Activated CD8-positive, alpha-beta memory T cell treated with anti-CD3 and anti-CD28 coated beads for 24 hours (primary cell): ENCODE data around the gene NFIA.
"Not testable (repeated sequence)": the region's sequence is repeated elsewhere in the genome, so short reads cannot be mapped to it uniquely, and the experiment has no call there.

Experiments
- DNase-seq: peaks from one replicate; pipeline ENCODE4 v3.0.0-alpha.2; 2020

The NFIA gene

DNA sequence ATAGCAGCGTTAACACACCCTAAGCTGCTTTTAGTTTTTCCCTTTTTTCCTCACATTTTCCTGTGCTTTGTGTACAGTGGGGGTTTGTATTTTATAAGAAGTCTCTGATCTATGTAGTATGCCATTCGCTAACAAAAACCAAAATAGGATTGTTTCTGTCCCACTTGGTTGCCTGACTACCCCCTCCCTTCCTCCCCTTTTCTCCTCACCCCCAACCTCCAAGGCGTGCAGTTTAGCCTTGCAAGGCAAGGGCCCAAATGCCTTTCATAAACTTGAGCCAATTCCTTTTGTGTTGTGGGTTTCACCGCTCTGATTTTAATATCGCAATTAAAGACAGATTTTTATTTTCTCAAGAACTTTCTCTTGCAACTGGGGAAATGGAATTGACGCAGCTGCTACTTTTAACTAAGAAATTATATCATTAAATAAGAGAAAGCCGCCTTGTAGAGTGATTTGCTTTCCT lies 365.6 kb downstream of the NFIA start:
- no peak for DNase-seq

DNA sequence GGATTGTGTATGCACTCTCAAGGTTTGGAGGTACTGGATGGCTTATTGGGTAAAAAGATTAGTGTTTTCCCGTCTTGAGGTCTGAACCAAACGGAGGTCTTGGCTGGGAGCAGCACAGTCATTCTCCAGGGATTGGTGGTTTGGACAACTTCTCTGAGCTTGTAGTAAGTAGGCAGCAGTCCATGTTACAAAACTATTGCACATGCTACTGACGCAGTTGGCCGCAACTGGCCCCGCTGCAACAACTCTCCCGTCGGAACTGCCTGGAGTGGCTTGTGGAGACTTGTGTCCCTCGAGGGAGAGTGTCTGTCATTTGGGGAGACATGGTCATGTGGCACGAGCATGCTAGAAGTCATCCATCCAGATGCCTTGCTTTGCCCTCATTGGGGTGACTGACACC lies 366.6 kb downstream of the NFIA start:
- DNase-seq: no peak

DNA sequence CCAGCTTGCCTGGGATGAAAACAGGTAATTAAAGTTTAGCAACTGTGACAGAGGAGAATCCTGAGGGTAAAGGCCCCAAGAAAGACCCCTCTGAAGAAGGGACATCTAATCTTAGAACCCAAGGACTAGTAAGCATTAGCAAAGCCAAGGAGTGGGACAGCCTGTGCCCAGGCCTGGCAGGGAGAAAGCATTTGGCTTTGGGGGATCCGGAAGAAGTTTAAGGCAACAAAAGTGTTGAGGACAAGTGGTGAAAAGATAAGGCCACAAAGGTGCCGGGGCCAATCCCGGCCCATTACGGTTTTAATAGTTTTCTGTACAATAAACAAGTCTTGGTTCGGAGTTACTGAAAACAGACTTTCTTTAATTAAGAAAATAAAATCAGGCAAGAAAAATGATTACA lies 367.0 kb downstream of the NFIA start:
- DNase-seq: no peak

DNA sequence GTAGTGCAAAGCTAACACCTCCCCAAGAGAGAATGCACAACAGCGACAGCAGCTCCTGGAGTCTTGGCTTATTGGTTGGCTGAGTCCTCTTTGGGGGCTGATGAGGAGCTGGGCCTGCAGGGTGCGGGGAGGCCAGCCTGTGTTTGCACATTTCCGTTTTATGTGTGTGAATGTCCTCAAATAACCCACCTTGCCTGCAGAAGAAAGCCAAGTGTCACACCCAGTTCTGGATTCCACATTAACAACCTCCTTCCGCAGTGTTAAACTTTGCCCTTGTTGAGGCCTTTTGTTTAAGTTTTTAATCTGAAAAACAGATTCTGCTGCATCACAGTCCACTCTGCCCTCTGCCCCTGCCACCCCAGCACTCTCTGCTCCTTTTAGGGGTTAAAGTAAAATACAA lies 368.1 kb downstream of the NFIA start:
- no peak for DNase-seq

DNA sequence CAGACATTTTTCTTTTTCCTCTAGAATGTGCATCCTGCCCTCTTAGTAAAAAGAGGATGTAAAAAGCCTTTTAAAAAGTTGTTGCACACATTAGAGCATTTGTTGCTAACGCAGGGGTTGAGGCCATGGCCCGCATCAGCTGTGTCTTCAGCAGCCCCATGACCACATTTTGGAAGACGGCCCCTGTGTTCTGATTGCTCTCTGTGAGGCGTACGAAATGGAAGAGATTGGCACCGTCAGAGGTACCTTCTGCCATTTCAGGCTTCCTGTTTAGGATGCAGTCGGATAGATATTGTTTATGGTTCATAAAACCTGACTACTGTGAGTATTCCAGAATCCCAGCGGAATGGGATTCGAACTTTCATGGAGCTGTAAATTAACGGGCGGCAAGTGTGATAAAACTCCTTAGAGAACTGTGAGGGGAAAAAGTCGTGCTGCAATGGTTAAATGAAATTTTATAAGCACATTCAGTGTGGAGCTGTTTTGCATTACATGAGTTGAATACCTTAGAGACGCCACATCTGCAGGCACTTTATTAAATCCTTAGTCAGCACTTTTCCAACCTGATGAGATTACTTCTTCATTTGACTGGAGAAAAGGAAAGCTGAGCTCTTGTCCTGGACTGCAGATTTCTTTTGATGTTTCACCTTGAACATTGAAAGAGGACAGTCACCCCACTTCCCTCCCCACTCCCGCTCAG lies 368.7 kb downstream of the NFIA start:
- no peak for DNase-seq

DNA sequence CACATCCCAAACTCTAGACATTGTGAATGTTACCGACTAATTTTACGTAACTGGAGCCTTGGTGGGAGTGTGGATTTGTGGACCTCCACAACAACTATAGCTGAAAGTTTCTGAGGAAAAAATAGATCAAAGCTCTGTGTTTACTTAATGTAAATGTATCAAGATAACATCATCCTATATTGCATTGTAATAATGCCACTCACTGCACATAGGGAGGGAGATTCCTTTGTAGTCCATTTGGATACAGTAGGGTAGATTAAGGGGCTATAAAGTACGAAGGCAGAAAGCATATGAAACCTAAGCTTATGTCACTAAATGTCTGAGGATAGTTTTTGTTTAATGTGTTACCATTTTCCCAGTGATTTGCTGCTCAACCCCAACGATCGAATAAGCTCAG lies 369.2 kb downstream of the NFIA start:
- no peak for DNase-seq

DNA sequence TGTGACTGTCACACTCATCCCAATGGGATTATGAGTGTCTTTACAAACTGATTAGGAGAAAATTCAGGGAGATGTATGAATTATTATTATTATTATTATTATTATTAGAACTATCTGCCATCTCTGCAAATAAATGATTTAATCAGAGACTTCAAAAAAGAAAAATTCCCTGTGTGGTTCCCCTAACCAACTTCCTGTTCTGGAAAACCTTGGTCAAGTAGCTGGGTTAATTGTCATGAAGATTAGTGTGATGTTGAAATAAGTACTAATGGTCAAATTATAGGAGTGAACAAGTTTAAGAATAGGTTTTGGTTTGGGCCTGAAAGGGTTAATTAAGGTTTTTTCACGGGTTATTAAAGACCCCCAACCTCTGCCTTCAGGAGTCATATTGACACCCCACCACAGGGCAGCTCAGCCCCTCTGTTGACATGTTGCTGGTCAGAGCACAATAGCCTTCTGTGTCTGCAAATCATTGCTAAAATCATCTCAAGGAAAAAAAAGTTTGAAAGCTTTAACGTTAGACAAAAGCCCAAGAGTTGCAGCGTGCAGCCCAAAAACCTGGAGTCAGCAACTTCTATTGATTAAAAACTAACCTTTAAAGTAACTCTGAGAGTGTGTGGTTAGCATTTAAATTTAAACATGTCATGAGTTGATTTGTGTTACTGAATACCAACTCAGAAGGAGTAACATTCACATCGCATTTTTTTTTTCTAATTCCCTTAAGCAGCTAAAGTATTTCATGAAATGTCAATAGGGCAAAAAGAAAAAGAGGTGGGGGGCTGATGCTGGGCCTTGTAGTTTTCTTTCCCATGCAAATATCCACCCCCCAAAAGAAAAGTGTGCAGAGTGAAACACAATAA lies 370.0 kb downstream of the NFIA start:
- no peak for DNase-seq

DNA sequence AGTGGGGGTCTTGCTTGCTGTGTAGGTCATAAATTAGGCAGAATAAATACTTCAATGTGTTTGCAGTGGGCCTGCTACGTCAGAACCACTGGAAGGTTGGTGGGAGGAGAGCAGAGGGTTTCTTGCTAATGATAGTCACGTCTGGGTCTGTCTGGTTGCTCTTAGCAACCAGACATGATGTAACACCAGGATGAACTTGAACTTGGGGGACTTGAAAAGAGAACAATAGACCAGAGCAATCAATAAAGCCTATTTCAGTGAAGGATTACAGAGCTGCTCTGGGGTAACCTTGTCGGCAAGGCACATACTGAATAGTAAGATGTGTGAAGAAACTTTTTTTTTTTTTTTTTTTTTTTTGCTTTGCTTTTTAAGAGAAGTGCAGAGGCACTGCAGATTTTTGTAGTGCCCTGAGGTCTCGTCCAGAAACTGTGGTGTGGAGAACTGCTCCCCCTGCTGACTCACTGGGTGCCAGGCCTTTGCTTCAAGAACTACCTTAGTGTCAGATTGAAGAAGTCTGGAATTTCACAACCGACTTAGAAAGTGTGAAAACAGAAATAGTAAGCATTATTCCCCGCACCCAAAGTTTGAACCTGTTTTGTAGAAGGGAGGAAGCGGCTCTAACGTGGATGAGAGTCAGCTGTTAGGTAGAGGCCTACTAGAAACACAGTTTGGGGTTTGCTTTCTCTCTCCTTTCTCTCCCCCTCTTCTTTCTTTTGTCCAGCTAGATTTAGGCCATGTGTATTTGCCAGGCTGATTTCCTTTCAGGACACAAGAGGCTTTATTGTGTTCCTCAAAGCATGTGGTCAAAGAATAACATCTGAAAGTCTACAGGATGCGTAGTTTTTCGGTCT lies 371.0 kb downstream of the NFIA start:
- DNase-seq: peak; percentile 80

DNA sequence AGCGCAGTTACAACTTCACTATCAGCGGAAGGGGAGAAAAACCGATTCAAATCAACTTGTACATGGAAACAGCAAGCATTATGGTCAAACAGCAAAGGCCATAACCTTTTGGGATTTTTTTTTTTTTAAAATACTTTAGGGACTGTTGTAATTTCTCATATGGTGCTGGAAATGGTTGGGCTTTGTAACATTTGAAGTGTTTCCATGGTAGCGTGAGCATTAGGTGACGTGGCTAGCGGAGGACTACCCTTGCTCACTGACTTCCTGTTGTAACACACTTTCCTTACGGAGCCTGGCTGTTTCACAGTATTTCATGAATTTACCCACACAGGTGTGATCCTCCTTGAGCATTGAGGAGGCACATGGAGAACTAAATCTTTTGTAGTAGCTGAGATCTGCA lies 373.0 kb downstream of the NFIA start:
- no peak for DNase-seq

DNA sequence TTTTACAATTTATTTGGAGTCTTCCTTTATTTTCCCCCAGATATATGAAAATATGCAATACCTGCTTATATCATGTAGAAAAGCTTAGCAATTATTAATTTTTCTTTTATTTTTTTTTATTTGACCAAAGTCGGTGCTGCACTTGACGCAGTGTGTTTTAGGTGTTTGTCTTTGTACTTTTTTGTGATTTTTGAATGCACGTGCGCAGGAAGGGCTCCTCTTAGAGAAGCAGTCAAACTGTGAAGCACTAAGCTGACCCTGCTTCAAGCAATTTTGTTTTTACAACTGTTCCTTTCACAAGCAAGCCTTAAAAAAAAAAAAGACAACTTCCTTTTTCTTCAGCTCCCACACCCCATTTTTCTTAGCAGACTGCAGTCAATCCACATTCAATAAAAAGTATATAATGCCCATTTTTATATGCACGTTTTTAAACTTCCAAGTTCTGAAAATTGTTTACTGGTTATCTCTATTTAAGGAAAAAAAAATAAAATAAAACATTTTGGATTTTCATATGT lies 375.2 kb downstream of the NFIA start:
- DNase-seq: no peak

DNA sequence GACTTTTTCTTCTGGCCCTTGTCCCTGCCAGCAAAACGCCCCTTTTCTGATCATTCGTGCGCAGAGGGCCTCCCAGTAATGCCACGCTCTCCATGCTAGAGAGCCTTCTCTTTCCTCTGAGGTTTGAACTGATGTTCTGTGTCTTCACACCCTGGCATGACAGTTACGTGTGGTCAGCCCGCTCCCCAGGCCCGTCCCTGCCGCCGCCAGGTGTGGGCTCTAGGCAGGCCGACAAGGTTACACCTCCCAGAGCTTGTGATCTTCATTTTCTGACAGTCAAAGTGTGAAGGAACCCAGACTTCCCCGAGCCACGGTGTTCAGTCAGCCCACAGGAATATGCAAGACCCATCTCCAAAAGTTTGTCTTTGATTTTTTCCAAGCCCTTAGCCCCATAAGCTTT lies 377.0 kb downstream of the NFIA start:
- DNase-seq: no peak

DNA sequence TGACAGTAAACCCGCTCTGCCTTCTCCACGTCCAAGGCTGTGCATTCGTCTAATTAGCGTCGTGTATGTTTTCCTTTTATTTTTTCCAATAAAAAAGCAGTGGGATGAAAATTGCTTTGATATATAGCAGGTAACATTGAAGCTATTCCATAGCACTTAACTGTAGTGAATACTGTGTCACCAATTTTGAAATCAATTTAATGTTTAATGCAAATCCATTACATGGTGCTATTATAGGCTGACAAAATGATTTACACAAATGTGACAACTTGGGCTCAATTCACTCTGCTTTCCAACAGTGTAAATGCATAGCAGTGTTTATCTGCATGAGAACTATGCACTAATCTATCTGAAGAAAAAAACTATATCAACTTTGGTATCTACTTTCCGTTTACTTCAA lies 377.8 kb downstream of the NFIA start:
- DNase-seq: no peak

DNA sequence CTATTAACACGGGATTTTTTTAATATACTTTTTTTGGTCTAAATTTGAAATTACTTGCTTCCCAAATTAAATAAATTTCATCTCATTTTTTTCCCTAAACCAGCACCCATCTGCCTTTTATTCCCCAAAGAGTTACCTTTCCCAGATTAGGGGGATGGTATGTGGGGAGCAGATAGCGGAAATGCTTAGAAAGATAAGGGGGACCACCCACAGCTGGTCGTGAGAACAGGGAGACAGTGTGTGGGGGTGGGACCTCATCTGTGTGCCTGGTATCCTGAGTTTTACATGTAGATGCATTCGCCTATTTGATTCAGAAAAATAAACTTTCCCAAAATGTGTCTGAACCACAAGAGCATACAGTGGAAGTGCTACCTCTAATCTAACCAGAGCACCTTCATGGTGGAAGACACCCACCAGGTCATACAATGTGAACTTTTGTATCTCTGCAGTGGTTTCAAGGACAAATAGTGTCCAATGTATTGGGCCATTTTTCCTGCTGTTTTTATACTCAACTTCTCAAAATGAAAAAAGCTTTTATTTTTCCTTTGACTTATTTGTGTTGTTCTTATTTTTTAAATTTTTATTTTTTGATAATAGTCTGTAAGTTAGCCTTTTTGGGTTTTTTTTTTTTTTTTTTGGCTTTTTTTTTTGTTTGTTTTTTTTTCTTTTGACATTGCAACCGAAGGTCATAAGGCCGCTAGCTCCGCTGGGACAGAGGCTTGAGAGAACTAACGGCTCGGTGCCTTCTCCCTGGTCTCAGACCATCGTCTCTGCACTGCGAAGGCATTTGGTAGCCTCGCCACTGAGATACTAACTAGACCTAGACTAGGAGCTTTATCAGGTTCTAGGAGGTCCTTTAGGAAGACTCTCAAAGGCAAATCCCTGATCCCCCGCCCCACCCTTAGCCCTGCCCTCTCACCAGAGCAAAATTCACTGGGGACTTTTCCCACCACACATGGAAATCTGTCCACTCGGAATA lies 379.3 kb downstream of the NFIA start:
- DNase-seq: no peak

DNA sequence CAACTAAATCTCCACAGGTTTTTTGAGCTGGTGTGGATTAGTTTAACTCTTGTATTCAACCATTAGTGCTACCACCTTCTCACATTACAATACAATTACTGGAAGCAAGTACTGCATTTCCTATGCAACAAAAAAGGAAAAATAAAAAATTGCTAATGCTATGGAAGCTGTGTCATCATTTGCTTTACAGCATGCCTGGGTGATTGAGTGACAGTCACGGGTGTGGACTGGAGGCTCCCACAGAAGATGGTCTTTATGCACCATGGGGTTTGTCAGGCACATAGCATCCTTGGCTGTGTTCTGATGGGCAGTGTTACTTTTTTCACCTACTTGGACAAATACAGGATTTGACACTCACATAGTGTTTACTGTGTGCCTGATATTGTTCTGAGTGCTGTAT lies 380.3 kb downstream of the NFIA start:
- DNase-seq: no peak

DNA sequence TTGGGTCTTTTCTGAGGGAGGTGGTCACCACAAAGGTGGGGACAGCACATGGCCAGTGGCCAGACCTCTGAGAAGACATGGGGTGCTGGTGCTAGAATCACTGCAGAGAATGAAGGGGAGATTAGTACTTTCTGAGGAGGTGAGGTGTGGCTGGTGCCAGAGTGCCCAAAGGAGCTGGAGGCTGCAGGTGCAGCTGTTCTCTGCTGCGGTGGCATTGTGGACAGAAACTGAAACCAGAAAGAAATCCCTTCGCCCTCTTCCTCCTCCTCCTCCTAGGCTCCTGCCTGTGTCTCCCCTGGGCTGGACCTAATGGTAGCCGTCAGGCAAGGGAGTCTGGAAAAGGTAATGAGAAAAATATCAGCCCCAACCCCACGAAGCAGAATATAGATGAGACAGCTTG lies 380.9 kb downstream of the NFIA start:
- no peak for DNase-seq

DNA sequence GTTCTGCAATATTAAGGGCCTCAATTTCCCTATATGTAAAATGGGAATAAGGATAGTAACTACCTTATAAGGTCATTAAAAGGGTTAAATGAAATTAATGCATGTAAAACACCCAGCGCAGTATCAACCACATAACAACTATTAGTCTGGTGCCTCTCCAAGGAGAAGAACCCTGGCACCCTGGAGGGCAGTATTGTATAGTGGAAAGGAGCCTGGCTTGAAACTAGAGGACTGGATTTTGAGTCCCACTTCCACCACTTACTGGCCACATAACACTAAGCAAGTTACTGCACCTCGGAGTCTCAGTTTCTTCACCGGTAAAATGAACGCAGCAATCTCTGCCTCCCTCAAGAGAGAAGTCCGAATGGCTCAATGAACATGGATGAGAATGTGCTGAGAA lies 385.5 kb downstream of the NFIA start:
- not testable (repeated sequence) for DNase-seq

DNA sequence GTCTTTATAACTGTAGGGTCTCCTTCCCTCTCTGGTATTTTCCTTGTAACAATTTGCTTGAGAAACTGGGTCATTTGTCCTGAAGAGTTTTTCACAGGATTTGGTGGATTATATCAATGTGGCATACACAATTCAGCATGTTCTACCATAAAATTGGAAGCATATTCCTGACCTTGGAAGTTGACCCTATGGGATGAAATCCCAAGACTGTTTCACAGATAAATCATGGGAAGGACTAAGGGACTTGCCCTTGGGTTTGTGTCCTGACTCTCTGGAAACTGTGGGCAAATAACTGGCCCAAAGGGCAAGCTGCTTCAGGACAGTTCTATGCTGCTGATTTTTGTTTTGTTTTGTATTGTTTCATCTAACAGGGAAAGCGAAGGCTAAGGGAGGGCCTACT lies 387.0 kb downstream of the NFIA start:
- DNase-seq: no peak

DNA sequence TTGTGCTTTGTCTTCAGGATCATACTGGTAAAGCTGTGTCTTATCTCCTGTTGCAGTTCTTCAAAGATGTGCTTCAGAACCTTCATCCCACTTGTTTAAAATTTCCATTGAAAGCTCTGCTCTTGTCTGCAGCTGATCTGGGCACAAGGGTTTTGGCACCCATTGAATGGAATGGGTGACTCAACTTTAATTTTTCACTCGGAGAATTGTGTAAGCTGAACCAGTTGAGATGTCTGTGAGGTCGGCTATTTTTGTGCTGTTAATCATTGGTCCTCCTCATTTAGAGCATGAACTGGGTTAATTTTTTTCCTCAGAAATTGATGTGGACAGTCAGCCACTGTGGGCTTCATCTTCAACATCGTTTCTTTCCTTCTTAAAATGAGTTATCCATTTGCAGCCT lies 390.5 kb downstream of the NFIA start:
- no peak for DNase-seq

DNA sequence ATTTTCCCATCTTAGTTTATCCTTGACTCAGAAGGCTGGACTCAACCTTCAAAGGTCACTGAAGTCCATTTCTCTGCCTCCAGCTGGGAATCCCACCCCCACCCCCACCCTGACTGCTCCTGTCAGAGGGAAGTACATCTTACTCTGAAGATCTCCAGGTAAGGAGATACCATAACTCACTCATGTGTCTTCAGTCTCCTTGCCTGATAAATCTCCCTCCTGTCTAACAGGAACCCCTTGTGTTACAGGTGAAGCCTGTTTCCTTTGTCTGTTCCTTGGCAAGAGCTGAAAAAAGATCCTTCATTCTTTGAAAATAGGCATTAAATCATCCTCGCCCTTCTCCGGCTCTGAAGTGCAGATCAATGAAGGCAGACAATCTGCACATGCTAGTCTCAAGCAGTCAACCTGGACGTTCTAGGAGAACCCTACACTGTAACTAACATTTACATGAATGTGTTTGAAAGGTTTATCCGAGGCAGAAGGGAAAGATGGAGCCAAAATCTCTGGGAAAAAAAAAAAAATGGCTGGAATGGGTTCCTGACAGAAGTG lies 392.0 kb downstream of the NFIA start:
- DNase-seq: no peak

DNA sequence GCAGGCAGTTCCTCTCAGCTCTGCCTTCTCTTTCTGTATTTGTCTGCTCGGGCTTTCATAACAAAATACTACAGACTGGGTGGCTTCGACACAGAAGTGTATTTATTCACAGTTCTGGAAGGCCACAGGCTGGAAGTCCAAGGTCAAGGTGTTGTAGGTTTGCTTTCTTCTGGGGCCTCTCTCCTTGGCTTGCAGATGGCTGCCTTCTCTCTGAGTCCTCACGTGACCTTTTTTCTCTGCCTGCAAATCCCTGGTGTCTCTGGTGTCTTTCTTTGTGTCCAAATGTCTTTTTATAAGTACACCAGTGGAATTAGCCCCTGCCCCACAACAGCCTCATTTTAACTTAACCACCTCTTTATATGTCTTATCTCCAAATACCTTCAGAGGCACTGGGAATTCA lies 392.6 kb downstream of the NFIA start:
- DNase-seq: no peak

DNA sequence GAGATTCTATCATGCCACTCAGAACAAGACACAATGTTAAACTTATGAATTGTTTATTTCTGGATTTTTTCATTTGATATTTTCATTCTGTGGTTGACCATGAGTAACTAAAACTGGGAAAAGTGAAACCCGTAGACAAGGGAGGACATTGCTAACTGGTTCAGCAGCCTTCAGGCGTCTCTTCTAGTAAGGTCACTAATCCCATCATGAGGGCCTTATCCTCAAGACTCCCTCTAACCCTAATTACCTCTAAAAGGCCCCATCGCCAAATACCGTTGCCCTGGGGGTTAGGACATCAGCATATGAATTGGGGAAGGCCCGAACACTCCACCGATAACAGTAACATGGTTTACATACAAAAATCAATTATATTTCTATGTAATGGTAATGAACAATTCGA lies 394.9 kb downstream of the NFIA start:
- DNase-seq: no peak
